ENCODE results near the gene SF3A2.

Gene SF3A2

GRCh38 chr19:2261438-2262172, 25.0 kb downstream of the SF3A2 start:
- Histone ChIP-seq H3K36me3 (ENCODE audit: control insufficient read depth in 2 of 2, insufficient read depth in 1 of 2, low read length in 2 of 2) (no peaks in the 10 kb centered on the region), H3K9me3 (ENCODE audit: control insufficient read depth, insufficient read depth, low read depth, low read length) (no peaks in the 10 kb centered on the region), H3K4me3 (ENCODE audit: low read depth, low read length) (no peak overlapping the region), H3K4me1 (ENCODE audit: control insufficient read depth, insufficient read depth, low read length) (no peaks in the 10 kb centered on the region), H3K27ac (ENCODE audit: extremely low read depth, low read depth, low read length) (no peak overlapping the region)
- POLR2A ChIA-PET, result interaction anchor here (0.8 to 1.0 kb wide), 2 partner anchors 22 to 195 kb away, joined by 3 to 5 read pairs; partner anchors contain the start of gene LMNB2
- peak; percentile 100 for TF ChIP-seq ZNF157 (tag by site-specific recombination; IDR thresholded peaks at IDR 0.05)
- peak; percentile 30; the same call in 1 of the 2 replicates for TF ChIP-seq ZIC2 (tag by site-specific recombination; IDR thresholded peaks at IDR 0.05)
- peak; percentile 77 for TF ChIP-seq SETDB1 (IDR thresholded peaks at IDR 0.05; ENCODE audit: insufficient read length, low read length)
- peak; percentile 52 for TF ChIP-seq ZNF513 (tag by site-specific recombination; IDR thresholded peaks at IDR 0.05)
- no peak for TF ChIP-seq MYNN (tag by site-specific recombination; IDR thresholded peaks at IDR 0.05; ENCODE audit: borderline replicate concordance)
- CTCF ChIA-PET, result interaction anchor here (0.5 to 3.0 kb wide), 19 partner anchors 8 to 651 kb away, joined by 3 to 29 read pairs (median 3); partner anchors contain the start of gene AMH

- Histone ChIP-seq H3K4me1 (ENCODE audit: control insufficient read depth, insufficient read depth, low read length) (0 out of 2 replicates have a peak, but pooled peaks cover 2% of the 10 kb centered on the region), H3K36me3 (ENCODE audit: control insufficient read depth in 2 of 2, insufficient read depth in 1 of 2, low read length in 2 of 2) (peaks cover 0 to 2% of the 10 kb centered on the region in 2 experiments; a peak in 1 of 3 replicates), H3K27ac (ENCODE audit: extremely low read depth, low read depth, low read length) (no peak overlapping the region), H3K4me3 (ENCODE audit: low read depth, low read length) (no peak overlapping the region), H3K9me3 (ENCODE audit: control insufficient read depth, insufficient read depth, low read depth, low read length) (no peaks in the 10 kb centered on the region)
- CTCF ChIA-PET, result no interaction called here
- POLR2A ChIA-PET, result interaction anchor here (0.6 to 0.9 kb wide), 4 partner anchors 27 to 326 kb away, joined by 3 to 8 read pairs (median 4); partner anchors contain the start of gene DOT1L
- no peak for TF ChIP-seq ZBTB48 (tag by site-specific recombination; IDR thresholded peaks at IDR 0.05)
- peak; percentile 37; the same call in 1 of the 2 replicates for TF ChIP-seq IKZF3 (tag by site-specific recombination; IDR thresholded peaks at IDR 0.05)
- TF ChIP-seq ZNF843 (tag by site-specific recombination; IDR thresholded peaks at IDR 0.05), result no peak
- TF ChIP-seq ZNF366 (tag by site-specific recombination; conservative IDR thresholded peaks at IDR 0.05), result peak; percentile 81
- peak; percentile 78 for TF ChIP-seq PRDM4 (tag by site-specific recombination; IDR thresholded peaks at IDR 0.05)
- TF ChIP-seq ZNF560 (tag by site-specific recombination; IDR thresholded peaks at IDR 0.05; ENCODE audit: borderline replicate concordance), result no peak
- 0 out of 2 replicates have a peak, but pooled peaks have one; percentile 11 for TF ChIP-seq ZBTB8A (tag by site-specific recombination; IDR thresholded peaks at IDR 0.05)
- no peak for TF ChIP-seq ZNF513 (tag by site-specific recombination; IDR thresholded peaks at IDR 0.05)
- TF ChIP-seq INSM2 (tag by site-specific recombination; IDR thresholded peaks at IDR 0.05), result no peak
- TF ChIP-seq ZNF146 (tag by site-specific recombination; IDR thresholded peaks at IDR 0.05), result no peak
- TF ChIP-seq EGR2 (tag by site-specific recombination; IDR thresholded peaks at IDR 0.05; ENCODE audit: low read depth), result peak; percentile 61
- TF ChIP-seq ZBTB17 (tag by site-specific recombination; IDR thresholded peaks at IDR 0.05), result peak; percentile 53; the same call in 1 of the 2 replicates
- peak; percentile 95 for TF ChIP-seq GLIS1 (tag by site-specific recombination; IDR thresholded peaks at IDR 0.05)
- peak; percentile 38; the same call in 1 of the 2 replicates for TF ChIP-seq PATZ1 (tag by site-specific recombination; IDR thresholded peaks at IDR 0.05)
- peak; percentile 40; the same call in 1 of the 2 replicates for TF ChIP-seq SCRT2 (tag by site-specific recombination; IDR thresholded peaks at IDR 0.05)
- TF ChIP-seq GLIS2 (tag by site-specific recombination; IDR thresholded peaks at IDR 0.05), result peak; percentile 53
- peak; percentile 67; the same call in 1 of the 2 replicates for TF ChIP-seq SCRT1 (tag by site-specific recombination; IDR thresholded peaks at IDR 0.05; ENCODE audit: borderline replicate concordance)
Measured at GRCh38 chr19:2266183-2266993, 29.8 kb downstream of the SF3A2 start.
